GM19035 (cell line): Measurements from ENCODE around the gene CEP170B.
"Not testable (repeated sequence)": the region's sequence is repeated elsewhere in the genome, so short reads cannot be mapped to it uniquely, and the experiment has no call there.

ENCODE experiments used
- ATAC-seq: cut with Tn5 transposase; IDR thresholded peaks from one replicate; pipeline ENCODE4 v1.9.1; 2021; ENCODE audit not compliant: unreplicated experiment

CEP170B gene

DNA sequence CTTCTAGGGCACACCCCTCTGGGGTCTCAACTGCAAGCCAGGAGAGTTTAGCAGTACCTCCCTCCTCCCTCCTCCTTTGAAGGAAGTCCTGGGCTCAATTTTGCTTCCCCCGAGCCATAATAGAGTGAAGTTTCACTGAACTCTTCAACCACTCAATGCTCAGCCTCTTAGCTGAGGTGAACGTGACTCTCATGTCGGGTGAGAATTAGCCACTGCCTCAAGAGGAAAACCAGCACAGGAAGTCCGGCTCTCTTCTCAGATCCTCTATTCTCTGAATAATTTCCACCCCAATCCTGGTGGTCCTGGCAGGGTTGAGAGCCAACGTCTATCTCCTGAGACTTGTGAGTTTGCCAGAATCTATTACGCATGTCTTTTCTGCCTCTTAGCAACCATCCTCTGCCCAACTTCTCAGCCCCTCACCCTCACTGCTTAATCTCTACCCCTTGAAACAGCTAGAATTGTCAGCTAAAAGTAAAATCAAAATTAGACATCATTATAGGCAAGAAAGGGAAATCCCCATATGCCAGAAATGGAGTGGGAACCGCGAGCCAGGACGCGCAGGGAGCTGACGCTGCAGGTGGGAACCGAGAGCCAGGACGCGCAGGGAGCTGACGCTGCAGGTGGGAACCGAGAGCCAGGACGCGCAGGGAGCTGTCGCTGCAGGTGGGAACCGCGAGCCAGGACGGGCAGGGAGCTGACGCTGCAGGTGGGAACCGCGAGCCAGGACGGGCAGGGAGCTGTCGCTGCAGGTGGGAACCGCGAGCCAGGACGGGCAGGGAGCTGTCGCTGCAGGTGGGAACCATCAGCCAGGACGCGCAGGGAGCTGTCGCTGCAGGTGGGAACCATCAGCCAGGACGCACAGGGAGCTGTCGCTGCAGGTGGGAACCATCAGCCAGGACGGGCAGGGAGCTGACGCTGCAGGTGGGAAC lies 39.8 kb downstream of the CEP170B start:
- ATAC-seq = not testable (repeated sequence)

GRCh38 chr14:104905579-104905933 lies 40.5 kb downstream of the CEP170B start:
- not testable (repeated sequence) for ATAC-seq

GRCh38 chr14:104908303-104908702 lies 43.2 kb downstream of the CEP170B start:
- no peak for ATAC-seq

GRCh38 chr14:104912053-104912452 lies 47.0 kb downstream of the CEP170B start:
- ATAC-seq = no peak

DNA sequence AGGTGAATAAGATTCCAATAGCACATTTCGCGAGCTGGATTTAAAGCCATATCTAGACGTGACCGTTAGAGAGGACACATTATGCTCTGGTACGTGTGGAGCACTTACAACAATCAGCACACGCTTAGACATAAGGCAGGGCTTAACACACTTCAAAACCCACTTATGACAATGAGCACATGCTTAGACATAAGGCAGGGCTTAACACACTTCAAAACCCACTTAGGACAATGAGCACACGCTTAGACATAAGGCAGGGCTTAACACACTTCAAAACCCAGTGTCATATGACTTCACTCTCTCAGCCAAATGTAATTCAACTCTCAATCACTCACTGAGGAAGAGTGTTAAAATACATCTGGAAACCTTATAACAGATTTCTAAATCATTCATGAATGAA lies 48.4 kb downstream of the CEP170B start:
- ATAC-seq = no peak

- no peak for ATAC-seq
These were observed 52.0 kb downstream of the CEP170B start for GRCh38 chr14:104917116-104917515.

GRCh38 chr14:104917993-104918392 lies 52.9 kb downstream of the CEP170B start:
- ATAC-seq = no peak

DNA sequence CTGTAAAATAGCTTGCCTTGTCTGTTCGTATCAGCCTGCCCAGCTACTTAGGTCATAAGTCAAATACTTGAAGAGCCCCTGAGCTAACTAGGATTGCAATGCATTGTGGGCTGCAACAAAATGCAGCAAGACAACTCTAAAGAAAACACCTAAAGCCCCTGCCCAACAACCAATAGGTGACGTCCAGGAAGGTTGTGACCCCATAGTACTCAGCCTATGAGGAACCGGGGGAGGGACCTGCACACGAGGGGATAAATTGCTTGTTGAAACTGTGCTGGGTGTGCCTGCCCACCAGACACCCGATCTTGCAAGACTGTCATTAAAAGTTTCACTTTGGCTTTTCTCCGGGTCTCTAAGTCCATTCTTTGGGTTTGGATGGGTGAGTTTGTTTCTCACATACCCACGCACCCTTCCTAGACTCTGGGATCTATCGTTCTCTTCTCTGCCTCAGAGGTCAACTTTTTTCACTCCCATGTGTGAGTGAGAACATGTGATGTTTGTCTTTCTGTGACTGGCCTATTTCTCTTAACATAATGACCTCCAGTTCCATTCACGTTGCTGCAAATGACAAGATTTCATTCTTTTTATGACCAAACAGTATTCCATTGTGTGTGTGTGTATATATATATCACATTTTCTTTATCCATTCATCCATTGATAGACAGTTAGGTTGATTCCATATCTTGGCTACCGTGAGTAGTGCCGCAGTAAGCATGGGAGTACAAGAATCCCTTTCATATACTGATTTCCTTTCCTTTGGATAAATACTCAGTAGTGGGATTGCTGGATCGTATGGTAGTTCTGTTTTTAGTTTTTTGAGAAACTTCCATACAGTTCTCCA lies 54.3 kb downstream of the CEP170B start:
- ATAC-seq = not testable (repeated sequence)

- no peak for ATAC-seq
These were observed 54.9 kb downstream of the CEP170B start for GRCh38 chr14:104919993-104920315.

- ATAC-seq = no peak
These were observed 58.8 kb downstream of the CEP170B start for GRCh38 chr14:104923640-104924420.

DNA sequence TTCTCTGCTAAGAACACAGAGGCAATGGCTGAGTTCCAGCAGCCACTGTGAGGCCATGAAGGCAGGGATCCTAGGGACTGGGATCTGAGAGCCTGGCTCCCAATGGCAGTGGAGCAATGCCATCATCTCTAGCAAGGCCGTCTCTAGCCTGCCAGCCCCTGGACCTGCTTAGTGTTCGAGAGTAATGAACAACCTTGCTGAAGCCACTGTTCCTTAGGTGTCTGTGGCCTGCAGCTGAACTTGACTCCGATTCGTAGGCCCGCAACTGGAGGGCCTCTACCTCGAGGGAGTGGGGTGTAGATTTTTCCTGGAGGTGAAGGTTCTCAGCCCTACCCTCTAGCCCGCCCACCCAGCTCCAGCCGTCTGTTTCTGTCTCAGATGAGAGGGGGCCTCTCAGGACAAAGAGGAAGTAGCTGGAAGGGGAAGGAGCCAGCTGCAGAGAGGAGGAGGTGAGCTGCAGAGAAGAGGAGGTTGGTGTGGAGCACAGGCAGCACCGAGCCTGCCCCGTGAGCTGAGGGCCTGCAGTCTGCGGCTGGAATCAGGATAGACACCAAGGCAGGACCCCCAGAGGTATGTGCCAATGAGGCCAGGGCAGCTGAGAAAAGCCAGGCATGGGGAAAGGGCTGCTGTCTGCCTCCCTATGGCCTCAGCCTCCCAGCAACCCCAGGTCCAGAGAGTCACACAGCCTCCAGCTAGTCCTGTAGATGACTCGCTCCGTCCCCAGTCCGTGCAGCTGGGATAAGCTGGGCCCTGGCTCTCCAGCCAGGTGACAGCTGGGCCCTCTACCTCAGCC lies 59.5 kb downstream of the CEP170B start, which contains the start of gene PLD4:
Gene PLD4 (plus strand): TSS at position 459 of the 793 bp plus-strand sequence. CDS start 2,262 bp downstream, outside the sequence.
- ATAC-seq = no peak

DNA sequence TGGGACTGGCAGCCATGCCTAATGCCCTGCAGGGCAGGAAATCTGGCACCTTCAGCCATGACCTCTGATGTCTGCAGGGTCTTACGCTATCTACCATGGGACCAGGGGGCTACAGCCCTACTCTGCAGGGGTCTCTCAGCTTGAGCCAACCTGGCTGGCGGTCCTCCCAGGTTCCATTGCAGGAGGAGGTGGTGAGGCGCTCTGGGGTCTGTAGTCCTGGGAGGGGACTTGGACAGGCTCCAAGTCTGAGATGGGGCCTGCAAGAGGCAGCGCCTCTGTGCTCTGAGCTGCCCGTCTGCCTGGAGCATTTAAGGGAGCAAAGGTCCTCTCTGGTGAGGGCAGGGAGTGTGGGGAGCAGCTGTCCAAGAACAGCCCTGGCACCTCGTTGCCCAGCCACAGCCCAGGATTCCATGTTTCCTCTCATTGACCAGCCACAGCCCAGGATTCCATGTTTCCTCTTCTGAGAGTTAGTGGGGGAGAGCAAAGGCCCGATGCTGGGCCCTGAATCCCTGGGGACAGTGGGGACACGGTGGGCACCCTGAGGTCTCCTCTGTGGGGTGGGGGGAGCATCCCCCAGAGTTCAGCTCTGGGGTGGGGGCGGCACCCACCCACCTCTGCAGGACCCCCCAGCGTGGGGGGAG lies 60.3 kb downstream of the CEP170B start:
- no peak for ATAC-seq

GRCh38 chr14:104925855-104926609 lies 61.0 kb downstream of the CEP170B start:
- ATAC-seq = peak; percentile 9

- peak; percentile 83 for ATAC-seq
These were observed 61.8 kb downstream of the CEP170B start for GRCh38 chr14:104926619-104927431.

DNA sequence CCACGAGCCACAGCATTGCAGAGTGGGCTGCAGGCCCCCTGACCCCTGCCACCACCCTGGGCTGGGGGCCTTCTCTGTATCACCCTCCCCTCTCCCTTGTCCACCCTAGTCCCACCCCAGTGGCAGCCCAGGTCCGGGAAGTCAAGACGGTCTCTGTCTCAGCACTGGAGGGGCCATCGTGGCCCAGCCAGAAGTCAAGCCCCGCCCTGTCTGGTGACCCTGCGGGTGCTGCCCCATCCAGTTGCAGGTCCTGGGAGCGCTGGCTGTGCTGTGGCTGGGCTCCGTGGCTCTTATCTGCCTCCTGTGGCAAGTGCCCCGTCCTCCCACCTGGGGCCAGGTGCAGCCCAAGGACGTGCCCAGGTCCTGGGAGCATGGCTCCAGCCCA lies 62.4 kb downstream of the CEP170B start:
- ATAC-seq = no peak

DNA sequence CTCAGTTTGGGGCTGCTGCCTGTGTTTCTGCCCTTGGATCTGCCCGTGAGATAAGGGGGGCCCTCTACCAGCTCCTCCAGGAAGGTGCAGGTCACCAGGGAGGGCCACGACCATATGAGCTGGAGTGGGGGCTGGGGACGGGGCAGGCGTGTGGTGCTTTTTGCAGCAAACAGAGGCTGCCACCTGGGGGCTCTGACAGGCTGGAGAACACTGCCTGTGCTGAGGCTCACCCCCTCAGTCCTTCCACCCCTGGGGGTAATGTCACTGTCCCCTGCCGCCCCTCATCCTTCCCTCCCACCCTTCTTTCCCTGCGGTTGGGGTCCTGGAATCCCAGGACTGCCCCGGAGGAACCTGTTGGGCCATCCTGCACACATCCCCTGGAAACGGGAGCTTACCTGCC lies 62.8 kb downstream of the CEP170B start:
- ATAC-seq = no peak

- no peak for ATAC-seq
These were observed 63.5 kb downstream of the CEP170B start for GRCh38 chr14:104928391-104929133.
